ENCODE data around the gene YIF1A. TPM values are rescaled to one million over a fixed set of nuclear protein-coding genes. Genes with fewer than 3 reads are reported as not detected.

Gene YIF1A
- total RNA-seq, 2 donors from 2014 or later = 65.4 to 155 TPM

DNA sequence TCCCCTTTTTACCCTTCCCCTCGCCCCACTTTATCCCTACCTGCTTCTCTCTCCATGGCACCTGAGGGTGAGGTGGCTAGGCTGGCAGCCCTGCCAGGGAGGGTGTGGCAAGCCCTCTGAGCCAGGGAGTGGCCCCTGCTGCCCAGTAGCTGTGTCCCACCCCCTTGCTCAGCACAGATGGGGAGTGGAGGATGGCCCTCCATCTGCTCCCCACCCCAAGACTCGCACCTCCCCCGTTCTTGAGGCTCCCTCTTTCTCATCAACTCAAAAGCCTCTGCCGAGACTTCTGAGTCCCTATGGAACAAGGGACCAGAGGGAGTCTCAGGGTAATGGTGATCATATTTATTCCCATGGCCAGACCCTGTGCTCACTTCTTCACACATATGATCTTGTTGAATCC is 4.4 kb upstream of the YIF1A start:
- TF ChIP-seq, protein P1, sequence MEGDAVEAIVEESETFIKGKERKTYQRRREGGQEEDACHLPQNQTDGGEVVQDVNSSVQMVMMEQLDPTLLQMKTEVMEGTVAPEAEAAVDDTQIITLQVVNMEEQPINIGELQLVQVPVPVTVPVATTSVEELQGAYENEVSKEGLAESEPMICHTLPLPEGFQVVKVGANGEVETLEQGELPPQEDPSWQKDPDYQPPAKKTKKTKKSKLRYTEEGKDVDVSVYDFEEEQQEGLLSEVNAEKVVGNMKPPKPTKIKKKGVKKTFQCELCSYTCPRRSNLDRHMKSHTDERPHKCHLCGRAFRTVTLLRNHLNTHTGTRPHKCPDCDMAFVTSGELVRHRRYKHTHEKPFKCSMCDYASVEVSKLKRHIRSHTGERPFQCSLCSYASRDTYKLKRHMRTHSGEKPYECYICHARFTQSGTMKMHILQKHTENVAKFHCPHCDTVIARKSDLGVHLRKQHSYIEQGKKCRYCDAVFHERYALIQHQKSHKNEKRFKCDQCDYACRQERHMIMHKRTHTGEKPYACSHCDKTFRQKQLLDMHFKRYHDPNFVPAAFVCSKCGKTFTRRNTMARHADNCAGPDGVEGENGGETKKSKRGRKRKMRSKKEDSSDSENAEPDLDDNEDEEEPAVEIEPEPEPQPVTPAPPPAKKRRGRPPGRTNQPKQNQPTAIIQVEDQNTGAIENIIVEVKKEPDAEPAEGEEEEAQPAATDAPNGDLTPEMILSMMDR (IDR thresholded peaks at IDR 0.05) = no peak
- Histone ChIP-seq H3K27me3 (replicated peaks; ENCODE audit: insufficient read depth) (no peaks in the 10 kb centered on the region), H3K9me3 (no peaks in the 10 kb centered on the region), H3K36me3 (no peaks in the 10 kb centered on the region), H3K27ac (no peak overlapping the region), H3K4me1 (ENCODE audit: control insufficient read depth in 1 of 2, low read depth in 2 of 2) (peaks cover 12 to 21% of the 10 kb centered on the region in 2 donors), H3K4me3 (no peak overlapping the region)
- ATAC-seq (ENCODE audit: insufficient number of reproducible peaks, low FRiP score, low read depth) (no peak), DNase-seq (ENCODE audit: low spot score) (no peak)

GRCh38 chr11:66292543-66293332 is 3.8 kb upstream of the YIF1A start:
- TF ChIP-seq, protein P1 (IDR thresholded peaks at IDR 0.05) = no peak
- Histone ChIP-seq H3K4me1 (ENCODE audit: control insufficient read depth in 1 of 2, low read depth in 2 of 2) (peaks cover 18 to 27% of the 10 kb centered on the region in 2 donors), H3K27me3 (replicated peaks; ENCODE audit: insufficient read depth) (no peaks in the 10 kb centered on the region), H3K27ac (no peak overlapping the region), H3K9me3 (no peaks in the 10 kb centered on the region), H3K4me3 (peak overlapping the region; percentile 71), H3K36me3 (no peaks in the 10 kb centered on the region)
- no peak for DNase-seq (ENCODE audit: low spot score)
- no peak for ATAC-seq (ENCODE audit: insufficient number of reproducible peaks, low FRiP score, low read depth)

- no peak for DNase-seq (ENCODE audit: low spot score)
- H3K27me3 ChIP-seq (replicated peaks; ENCODE audit: insufficient read depth) = no peaks in the 10 kb centered on the region
Observed at GRCh38 chr11:66291706-66292542, 3.0 kb upstream of the YIF1A start, which contains the start of gene TMEM151A. TSS of gene TMEM151A (plus strand) at chr11:66291894. CDS start at chr11:66292014, 120 bp downstream.

GRCh38 chr11:66291303-66291705 is 2.4 kb upstream of the YIF1A start:
- no peak for ATAC-seq (ENCODE audit: insufficient number of reproducible peaks, low FRiP score, low read depth)
- H3K36me3 ChIP-seq = no peaks in the 10 kb centered on the region
- no peaks in the 10 kb centered on the region for H3K9me3 ChIP-seq
- peaks cover 22 to 37% of the 10 kb centered on the region in 2 donors for H3K4me1 ChIP-seq (ENCODE audit: control insufficient read depth in 1 of 2, low read depth in 2 of 2)
- DNase-seq (ENCODE audit: low spot score) = no peak
- no peaks in the 10 kb centered on the region for H3K27me3 ChIP-seq (replicated peaks; ENCODE audit: insufficient read depth)
- TF ChIP-seq, protein P1 (IDR thresholded peaks at IDR 0.05) = no peak
- peak overlapping the region; percentile 71 for H3K4me3 ChIP-seq
- no peak overlapping the region for H3K27ac ChIP-seq

More at GRCh38 chr11:66291706-66292542, 3.0 kb upstream of the YIF1A start, which contains the start of gene TMEM151A:
- H3K36me3 ChIP-seq = no peaks in the 10 kb centered on the region
- H3K4me3 ChIP-seq = peak within 1 kb of the TSS; percentile 71
- H3K27ac ChIP-seq = no peak within 1 kb of the TSS
- H3K4me1 ChIP-seq (ENCODE audit: control insufficient read depth in 1 of 2, low read depth in 2 of 2) = peaks cover 22 to 35% of the 10 kb centered on the region in 2 donors
- no peak for ATAC-seq (ENCODE audit: insufficient number of reproducible peaks, low FRiP score, low read depth)
- TF ChIP-seq, protein P1 (IDR thresholded peaks at IDR 0.05) = no peak
- no peaks in the 10 kb centered on the region for H3K9me3 ChIP-seq

- Histone ChIP-seq H3K4me1 (ENCODE audit: control insufficient read depth in 1 of 2, low read depth in 2 of 2) (peaks cover 22 to 39% of the 10 kb centered on the region in 2 donors), H3K36me3 (no peaks in the 10 kb centered on the region), H3K27ac (no peak overlapping the region), H3K9me3 (no peaks in the 10 kb centered on the region), H3K27me3 (replicated peaks; ENCODE audit: insufficient read depth) (no peaks in the 10 kb centered on the region), H3K4me3 (no peak overlapping the region)
- ATAC-seq (ENCODE audit: insufficient number of reproducible peaks, low FRiP score, low read depth) (no peak), DNase-seq (ENCODE audit: low spot score) (no peak)
- TF ChIP-seq, protein P1 (IDR thresholded peaks at IDR 0.05) = no peak
Observed at GRCh38 chr11:66290330-66290621, 1.3 kb upstream of the YIF1A start.
